ENCODE measurements around the gene CHMP6.
A peak's percentile ranks its signal among the peaks of the same experiment; 100 is the strongest.

Gene CHMP6

DNA sequence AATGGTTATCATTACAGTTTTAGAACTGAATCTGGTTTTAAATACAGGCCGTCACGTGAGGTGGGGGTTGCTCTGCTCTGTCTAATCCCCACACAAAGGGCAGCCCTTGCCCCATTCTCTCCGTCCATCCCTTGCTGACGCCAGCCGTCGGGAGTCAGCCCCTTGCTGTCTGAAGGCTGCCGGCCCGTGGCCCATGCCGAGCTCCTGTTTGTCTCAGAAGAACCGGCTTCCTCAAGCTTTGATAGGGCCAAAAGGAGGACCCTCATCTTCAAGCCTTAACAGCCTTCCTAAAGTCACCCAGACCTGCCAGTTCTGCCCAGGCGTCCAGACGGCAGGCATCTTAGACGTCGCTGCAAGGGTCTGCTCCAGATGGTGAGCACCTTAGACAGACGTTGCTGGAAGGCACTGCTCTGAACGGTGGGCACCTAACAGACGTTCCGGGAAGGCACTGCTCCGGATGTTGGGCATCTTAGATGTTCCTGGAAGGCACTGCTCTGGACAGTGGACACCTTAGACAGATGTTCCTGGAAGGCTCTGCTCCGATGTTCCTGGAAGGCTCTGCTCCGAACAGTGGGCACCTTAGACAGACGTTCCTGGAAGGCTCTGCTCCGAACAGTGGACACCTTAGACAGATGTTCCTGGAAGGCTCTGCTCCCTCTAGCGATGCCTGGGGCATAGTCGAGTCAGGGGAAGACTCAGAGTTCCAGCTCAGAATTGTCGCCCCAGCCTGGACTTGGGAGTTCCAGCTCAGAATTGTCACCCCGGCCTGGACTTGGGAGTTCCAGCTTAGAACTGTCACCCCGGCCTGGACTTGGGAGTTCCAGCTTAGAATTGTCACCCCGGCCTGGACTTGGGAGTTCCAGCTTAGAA, 35.1 kb upstream of the CHMP6 start:
- no peak for DNase-seq

GRCh38 chr17:80957461-80957941, 34.1 kb upstream of the CHMP6 start:
- no peak for DNase-seq

DNA sequence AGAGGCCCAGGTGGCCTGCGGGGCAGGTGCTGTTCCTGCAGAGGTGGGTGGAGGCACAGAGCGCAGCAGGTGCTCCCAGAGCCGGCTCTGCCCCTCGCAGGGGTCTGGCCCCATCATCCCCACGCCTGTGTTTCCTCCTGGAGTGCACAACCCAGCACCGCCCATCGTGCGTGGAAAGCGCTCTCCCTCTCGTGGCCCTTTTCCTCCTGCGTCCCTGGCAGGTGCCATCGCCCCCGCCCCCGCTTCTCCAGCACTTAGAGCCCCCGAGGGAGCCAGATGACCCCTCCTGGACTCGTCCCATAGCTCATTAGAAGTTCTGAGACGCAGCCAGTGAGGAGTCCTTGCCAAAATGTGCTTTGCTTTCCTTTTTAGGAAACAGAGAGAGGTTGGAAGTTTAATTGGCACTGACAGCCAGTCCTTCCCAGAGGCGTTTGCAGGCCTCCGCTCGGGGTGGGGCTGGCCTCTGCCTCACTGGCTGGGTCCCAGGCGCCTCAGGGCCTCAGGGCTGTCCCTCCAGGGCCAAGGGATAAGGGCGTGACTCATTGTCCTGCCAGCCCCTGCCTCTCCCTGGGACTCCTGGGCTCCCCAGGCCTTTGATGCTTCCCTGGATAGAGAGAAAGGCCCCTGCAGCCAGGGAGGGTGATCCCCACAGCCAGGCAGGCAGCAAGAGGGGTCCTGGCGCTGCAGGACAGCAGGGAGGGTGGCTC, 32.2 kb upstream of the CHMP6 start:
- peak; percentile 86 for DNase-seq

GRCh38 chr17:80960037-80960796, 31.4 kb upstream of the CHMP6 start:
- no peak for DNase-seq

DNA sequence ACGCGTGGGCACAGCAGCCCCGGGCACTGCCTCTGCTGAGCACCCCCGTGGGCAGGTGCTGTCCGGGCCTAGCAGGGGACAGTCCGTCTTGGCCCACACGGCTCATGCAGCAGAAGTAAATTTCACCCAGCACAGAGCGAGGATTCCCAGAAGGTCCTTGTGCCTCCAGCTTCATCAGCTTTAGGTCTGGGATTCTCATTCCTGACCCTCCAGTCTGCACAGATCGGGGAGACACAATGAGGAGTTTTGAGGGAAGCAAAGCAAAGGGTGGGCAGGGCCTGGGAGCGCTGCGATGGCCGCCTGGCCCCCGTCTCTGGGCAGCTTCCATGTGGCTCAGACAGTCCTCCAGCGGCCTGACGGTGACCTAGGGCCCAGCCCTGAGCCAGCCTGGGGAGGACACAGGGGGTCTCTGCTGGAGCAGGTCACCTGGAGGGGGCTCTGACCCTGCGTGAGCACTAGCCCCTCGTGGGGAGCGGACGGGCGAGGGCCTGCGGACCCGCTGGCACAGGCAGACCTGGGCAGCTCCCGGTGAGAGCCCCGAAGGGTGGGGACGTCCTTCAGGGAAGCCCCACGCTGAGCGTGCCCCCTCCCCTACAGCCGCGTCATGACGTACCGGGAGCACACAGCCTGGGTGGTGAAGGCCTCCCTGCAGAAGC, 30.7 kb upstream of the CHMP6 start:
- no peak for DNase-seq

DNA sequence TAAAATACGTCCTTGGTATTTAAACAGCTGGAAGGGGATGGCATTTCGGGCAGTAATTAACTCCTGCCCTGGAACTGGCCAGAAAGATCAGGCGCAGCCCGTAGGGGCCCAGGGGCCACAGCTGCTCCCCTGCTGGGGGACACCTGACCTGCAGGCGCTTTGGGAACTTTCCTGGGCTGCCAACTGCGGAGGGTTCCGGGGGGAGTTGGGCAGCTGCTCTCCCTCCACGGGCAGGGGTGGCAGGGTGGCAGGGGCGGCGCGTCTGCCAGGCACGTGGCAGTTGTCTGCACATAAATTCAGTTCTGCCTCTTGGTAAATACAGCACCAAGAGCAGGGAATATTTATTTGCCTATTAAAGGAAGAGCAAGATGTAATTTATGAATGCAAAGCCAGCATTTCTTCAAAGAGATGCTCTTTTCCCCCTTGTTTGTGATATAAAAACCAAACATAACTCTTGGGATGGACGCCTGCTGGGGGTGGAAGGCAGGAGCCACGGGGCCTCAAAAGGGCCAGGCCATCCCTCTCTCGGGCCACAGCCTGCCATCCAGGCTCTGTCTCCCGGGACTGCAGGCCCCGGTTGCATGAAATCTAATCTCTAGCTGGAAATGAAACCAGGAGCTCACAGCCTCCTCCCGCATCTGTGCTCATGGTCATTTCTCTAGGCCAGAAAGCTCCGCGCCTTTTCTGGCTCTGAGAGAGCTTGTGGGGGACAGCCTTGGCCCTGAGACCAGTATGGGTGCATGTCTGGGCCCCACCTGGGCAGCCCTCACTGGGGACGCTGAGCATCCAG, 29.9 kb upstream of the CHMP6 start:
- no peak for DNase-seq

- no peak for DNase-seq
Observed at GRCh38 chr17:80962356-80963329, 29.0 kb upstream of the CHMP6 start.

DNA sequence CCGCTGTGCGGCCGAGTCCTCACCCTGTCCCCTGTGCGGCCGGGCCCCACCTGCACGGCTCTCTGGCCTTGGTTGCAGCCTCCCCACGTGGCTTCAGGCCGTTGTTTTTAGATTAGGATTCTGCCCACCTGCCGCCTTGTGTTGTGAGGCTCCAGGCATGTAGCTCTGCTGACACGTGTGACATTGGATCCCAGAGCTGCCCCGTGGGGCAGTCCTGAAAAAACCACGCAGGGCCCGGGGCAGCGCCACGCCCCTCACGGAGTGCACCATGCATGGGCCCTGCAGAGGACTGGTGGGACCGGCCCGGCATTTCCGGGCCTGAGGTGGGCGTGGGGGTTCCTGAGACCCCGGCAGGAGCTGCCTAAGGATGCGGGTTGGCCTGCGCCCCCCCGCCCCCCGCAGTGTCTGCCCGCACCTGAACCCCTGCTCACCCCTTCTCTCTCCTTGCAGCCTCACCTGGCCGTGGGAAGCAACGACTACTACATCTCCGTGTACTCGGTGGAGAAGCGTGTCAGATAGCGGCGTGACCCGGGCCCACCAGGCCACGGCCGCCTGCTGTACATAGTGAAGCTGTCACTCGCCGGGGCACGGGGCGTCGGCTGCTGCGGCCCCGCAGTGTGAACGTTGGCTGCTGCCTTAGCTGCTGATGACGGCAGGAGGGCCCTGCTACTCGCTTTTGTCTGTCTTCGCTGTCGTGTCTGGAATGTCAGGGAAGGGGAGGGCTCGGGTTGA, 27.7 kb upstream of the CHMP6 start:
- DNase-seq: no peak

- no peak for DNase-seq
Observed at GRCh38 chr17:80964544-80964856, 27.1 kb upstream of the CHMP6 start.

- DNase-seq: no peak
Observed at GRCh38 chr17:80964859-80965580, 26.6 kb upstream of the CHMP6 start.

- no peak for DNase-seq
Observed at GRCh38 chr17:80965606-80966005, 26.0 kb upstream of the CHMP6 start.

GRCh38 chr17:80967404-80967872, 24.2 kb upstream of the CHMP6 start:
- no peak for DNase-seq

- peak; percentile 58 for DNase-seq
Observed at GRCh38 chr17:80968602-80969029, 23.0 kb upstream of the CHMP6 start.

DNA sequence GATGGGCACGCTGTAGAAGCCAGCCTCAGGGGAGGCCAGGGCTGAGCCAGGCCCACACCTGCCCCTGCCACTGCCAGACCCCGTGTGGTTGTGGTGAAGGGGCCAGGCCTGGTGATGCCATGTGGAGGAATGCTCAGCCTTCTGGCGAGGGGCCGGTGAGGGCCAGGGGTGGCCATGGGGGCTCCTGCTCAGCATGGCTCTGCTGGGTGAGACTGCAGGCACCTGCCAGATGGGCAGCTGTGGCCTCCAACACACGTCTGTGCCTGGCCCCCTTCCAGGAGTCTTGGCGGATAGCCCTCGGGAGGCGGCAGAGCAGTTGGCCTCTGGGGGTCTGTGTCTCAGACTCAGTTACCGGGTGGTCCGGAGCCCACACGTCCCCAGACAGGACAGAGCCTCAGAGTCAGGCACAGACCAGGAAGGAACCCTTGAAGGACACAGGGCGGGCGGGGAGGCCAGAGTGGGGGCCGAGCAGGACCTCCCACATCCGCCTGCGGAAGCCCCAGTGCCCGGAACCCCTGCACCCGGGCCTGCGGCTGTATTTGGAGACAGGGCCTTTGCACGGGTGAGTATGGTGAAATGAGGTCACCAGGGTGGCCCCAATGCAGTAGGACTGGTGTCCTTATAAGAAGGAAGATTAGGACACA, 22.5 kb upstream of the CHMP6 start:
- DNase-seq: no peak

GRCh38 chr17:80969674-80970043, 22.0 kb upstream of the CHMP6 start:
- no peak for DNase-seq

- peak; percentile 51 for DNase-seq
Observed at GRCh38 chr17:80970044-80970761, 21.4 kb upstream of the CHMP6 start.

DNA sequence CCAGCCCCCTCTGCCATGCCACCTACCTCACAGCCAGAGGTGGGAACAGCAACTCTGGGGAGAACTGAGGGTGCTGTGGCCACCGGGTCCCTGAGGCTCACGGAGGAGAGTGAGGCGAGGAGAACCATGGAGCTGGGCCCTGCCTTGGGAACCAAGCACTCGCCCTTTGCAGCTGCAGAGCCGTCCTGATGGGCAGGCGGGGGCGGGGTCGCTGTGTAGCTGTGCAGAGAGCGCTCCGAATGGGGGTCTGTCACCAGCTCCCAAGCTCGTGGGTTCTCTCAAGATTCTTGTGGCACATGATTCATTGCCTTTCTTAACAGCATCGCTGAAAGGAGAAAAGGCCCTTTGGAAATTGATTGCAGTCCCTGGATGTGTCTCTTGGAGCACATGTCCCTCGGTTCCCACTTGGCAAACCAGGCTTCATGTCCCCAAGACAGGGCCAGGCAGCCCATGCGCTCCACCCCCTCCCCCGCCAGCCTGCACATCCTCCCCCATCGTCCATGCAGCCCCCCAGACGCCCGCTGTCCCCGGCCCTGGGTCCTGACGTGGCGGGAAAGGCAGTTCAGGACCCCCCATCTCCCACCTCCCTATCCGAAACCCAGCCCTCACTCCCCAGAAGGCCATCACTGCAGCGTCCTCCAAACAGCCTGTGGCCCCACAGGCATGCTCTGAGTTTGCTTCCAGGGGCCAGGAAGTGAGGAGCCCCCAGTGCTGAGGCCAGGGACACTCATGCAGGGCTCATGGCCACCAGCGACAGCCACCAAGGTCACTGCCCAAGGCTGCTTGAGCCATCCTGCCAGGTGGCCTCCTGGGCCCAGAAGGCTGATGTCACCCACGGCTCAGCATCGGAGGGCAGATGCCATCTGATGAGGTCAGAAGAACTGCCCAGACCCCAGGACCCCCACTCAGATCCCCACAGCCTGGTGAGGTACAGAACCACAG, 20.6 kb upstream of the CHMP6 start:
- DNase-seq: peak; percentile 30

Data from fibroblast of skin of back (primary cell).